Inferior parietal cortex (tissue), 1 donor: ENCODE results near the gene SELENOH.

Source experiments
- DNase-seq: peaks from one replicate; pipeline ENCODE4 v3.0.0-alpha.2; 2016; ENCODE audit errors: extremely low spot score

SELENOH gene

DNA sequence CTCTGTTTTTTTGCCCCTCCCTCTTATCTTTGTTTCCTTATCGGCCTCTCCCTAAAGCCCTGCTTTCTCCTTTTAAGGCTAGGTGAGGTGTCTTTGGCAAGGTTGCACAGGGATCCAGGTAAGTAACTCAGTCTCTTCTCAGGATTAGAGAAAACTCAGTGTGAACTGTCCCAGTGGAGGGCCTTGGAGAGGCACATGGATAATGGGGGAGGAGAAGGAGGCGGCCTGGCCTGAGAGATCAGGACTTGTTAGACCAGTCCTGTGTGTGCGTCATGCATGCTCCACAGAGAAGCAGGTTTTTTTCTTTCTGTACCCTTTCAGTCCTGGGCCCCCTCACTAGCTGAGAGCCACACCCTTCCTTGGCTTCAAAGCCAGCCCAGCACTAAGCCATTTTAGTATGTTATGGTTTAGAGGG is 40.2 kb downstream of the SELENOH start:
- no peak for DNase-seq

DNA sequence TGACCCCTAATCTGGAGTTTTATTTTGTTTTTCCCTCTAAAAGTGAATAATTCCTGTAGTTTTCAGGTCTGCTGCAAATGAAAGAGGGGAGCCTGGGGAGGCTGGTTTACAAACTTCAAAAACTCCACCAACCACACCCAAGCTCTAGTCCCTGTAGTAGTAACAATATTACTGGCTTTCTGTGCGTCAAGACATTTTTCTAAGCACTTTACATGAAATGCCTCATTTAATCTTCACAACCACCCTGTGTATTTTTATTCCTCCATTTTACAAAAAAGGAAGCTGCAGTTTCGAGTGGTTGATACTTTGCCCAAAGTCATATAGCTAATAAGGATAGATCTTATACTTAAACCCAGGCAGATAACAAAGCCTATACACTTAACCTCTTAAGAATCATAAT is 43.8 kb downstream of the SELENOH start:
- DNase-seq = no peak

DNA sequence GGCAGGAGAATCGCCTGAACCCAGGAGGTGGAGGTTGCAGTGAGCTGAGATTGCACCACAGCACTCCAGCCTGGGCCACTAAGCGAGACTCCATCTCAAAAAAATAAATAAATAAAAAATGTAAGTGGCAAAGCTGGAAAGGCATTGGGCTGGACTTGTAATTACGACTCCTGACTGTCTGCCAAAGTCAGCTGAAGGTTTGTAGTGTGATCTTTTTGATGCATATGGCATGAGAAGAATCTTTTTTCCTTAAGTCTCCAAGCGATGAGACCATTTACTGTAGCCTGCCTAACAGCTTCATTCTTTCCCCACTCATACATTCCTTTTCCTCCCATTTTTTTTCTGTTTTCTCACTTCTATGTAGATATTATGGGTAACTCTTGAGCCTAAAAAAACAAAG is 45.1 kb downstream of the SELENOH start:
- no peak for DNase-seq

DNA sequence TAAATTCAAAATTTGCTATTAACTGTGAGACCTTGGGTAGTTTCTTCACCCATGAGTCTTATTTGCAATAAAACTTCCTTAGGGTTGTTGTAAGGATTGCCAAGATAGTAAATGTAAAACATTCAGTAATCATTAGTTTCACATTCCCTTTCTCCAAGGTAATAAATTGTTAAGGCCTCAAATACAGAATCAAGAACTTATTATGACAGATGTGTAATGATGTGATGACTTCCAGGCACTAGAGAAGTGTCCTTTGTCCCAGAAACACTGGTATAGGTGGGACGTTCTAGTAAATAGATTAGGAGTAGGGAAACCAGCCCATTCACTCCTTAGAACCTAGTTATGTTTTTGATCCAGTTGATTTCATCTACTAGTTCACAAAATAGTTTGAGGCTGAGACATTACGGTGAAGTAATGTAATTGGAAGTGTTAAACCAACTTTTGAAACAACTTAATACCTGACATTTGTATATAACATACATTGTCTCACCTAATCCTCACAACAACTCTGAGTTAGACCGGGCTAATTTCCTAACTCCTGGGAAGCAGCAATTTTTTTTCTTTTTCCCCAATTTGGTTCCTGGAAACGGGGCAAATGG is 45.8 kb downstream of the SELENOH start:
- no peak for DNase-seq

DNA sequence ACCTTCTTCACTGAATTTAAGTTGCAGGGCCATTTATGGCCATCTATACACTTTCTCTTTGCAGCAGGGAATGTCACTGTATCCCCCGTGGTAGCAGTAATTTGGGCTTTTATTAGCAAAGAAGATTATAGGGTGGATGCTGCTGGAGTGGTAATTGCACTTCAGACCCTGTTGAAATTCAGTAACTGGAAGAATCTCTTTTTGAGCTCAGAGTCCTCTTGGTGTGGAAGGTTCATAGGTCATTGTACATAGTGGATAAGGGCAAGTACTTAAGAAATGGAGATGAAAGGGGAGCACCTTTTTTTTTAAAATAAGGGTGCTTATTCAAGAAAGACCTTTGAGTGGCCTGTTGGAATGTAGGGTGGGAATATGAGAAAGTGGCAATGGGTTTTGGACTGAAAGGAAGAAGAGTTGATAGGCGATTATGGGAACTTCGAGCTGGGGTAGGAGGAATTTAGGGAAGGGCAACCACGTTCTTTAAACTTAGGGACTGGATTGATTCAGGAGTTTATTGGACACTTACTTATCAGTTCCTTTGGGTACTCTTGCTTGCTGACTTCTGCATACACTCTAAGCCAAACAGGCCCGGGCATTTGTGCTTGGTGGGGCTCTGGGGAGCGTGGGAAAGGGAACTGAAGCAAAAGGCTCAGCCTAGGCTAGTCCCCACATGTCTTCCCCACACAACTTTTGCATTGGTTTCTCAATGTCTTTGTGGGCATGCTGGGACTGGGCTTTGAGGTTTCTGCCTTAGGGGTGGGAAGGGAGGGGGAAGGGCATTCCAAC is 46.8 kb downstream of the SELENOH start:
- DNase-seq = no peak

DNA sequence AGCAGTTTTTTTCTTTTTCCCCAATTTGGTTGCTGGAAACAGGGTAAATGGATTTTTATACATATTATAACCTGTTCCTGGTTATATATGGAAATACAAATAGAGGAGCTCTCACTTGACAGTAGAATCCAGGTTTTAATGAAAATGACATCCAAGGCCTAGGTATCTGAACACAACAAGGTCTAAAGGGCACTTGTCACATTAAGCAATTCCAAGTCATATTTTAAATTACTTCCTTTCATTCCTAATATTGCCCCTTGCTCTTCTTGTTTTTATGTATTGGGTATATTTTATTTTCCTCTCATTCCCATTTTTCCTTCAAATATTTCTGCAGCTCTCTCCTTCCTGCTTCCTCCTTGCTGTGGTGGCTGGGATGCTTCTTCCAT is 47.4 kb downstream of the SELENOH start:
- DNase-seq = no peak

DNA sequence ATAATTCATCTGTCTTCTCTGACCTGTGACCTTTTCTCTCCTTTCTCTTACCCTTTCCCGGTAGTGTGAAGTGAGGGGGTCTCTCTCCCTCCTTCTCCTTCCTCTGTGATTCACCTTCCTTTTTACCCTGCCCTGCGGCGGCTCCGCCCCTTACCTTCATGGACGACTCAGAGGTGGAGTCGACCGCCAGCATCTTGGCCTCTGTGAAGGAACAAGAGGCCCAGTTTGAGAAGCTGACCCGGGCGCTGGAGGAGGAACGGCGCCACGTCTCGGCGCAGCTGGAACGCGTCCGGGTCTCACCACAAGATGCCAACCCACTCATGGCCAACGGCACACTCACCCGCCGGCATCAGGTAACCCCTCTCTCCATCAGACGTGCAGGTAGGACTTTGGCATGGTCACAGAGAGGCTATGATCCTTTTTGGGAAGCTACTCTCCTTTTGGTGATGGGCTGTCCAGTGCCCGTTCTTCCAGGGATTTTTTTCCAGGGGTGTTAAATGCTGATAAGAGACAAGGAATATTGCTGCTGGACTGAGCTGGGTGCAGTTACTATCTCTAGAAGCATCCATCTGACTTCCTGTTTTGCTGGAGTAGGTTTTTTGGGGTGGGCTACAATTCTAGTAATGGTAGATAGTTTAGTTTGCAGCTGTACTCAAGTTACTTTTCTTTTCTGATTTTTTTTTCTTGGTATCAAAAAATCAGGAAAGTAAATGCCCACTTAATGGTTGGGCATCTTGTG is 50.2 kb downstream of the SELENOH start:
- no peak for DNase-seq

DNA sequence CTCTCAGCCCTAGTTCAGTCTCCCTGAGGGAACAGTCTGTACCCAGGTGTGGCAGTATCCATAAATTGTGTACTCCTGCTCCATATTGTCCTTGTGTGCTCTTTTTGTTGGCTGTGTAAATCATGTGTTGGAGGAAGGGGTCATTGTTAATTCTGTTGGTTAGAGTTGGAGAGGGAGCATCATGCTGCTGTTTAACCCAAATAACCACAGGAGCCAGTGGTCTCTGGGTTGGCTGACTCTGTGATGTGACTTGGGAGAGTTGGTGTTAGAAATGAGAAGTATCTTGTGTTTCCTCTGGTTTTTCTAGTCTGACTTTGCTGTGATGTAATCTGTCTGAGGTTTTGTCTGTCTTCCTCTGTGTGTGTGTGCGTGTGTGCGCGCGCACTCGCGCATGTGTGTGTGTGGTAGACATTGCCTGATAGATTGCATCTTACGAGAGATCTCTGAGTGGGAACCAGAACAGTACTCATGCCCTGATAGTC is 50.8 kb downstream of the SELENOH start:
- DNase-seq = no peak

DNA sequence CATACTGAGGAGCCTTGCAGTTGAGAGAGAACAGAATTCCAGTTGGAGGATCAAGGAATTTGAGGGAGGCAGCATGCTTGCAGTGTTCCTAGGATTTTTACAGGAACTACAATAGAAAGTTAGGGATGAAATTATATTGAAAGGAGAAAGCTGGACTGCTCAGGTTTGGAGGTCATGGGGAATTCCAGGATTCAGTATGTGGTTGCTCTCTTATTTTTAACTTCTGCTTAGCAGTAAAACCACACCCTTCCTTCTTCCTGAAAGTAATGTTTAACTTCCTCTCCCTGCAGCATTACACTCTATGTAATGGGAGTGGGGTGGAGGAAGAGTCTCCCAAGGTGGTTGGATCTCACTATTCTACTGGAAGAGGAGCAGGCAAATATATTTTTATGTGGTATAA is 51.6 kb downstream of the SELENOH start:
- DNase-seq = no peak
